Neural cell (in vitro differentiated cells): ENCODE results near the gene PLA2G4F. TPM values are rescaled to one million over a fixed set of nuclear protein-coding genes. Genes with fewer than 3 reads are reported as not detected.

ENCODE experiments used
- H2AFZ ChIP-seq: fragments of 200-600, 300-800 bp; sonication (generic), shearing (Covaris generic); 2 replicates; pipeline ENCODE4 v1.6.0; 2014; ENCODE audit warnings: low read depth, mild to moderate bottlenecking, antibody characterized with exemption, low read length, moderate library complexity
- H3F3A ChIP-seq: fragments of 200-600 bp; shearing (Covaris generic); 2 replicates; pipeline ENCODE4 v1.6.1; 2016; ENCODE audit warnings: mild to moderate bottlenecking, moderate library complexity, mixed read lengths, antibody characterized with exemption, low read length; ENCODE audit not compliant: insufficient read depth, poor library complexity, severe bottlenecking
- H3K27ac ChIP-seq: fragments of 200-600, 300-800 bp; sonication (generic), shearing (Covaris generic); 2 replicates; pipeline ENCODE4 v1.5.1; 2014; ENCODE audit warnings: mild to moderate bottlenecking, low read length, moderate library complexity
- H3K27me3 ChIP-seq: fragments of 300-800, 200-600 bp; sonication (generic), shearing (Covaris generic); 2 replicates; pipeline ENCODE4 v1.6.0; 2014; ENCODE audit warnings: mild to moderate bottlenecking, low read depth, low read length, moderate library complexity; ENCODE audit not compliant: insufficient read depth
- H3K36me3 ChIP-seq: fragments of 300-800, 200-600 bp; sonication (generic), shearing (Covaris generic); 2 replicates; pipeline ENCODE4 v1.5.1; 2014; ENCODE audit warnings: mild to moderate bottlenecking, antibody characterized with exemption, low read length, moderate library complexity; ENCODE audit not compliant: insufficient read depth
- H3K4me2 ChIP-seq: fragments of 300-800, 200-600 bp; sonication (generic), shearing (Covaris generic); 2 replicates; pipeline ENCODE4 v1.6.0; 2014; ENCODE audit warnings: mild to moderate bottlenecking, low read length
- H3K4me3 ChIP-seq: fragments of 300-800, 200-600 bp; sonication (generic), shearing (Covaris generic); 2 replicates; pipeline ENCODE4 v1.5.1; 2014; ENCODE audit warnings: mild to moderate bottlenecking, low read length, moderate library complexity
- H3K79me2 ChIP-seq: fragments of 200-600 bp; shearing (Covaris generic); replicated peaks from 2 replicates; pipeline ENCODE4 v1.6.0; 2014; ENCODE audit warnings: mild to moderate bottlenecking, low read length, moderate library complexity; ENCODE audit not compliant: insufficient read depth
- H3K9ac ChIP-seq: fragments of 300-800, 200-600 bp; sonication (generic), shearing (Covaris generic); 2 replicates; pipeline ENCODE4 v1.6.1; 2016; ENCODE audit warnings: mild to moderate bottlenecking, low read length, mixed read lengths
- H3K9me2 ChIP-seq: fragments of 200-600 bp; shearing (Covaris generic); 2 replicates; pipeline ENCODE4 v1.6.1; 2016; ENCODE audit warnings: mild to moderate bottlenecking, low read length, mixed read lengths; ENCODE audit not compliant: insufficient read depth
- H3K9me3 ChIP-seq: fragments of 200-600, 300-800 bp; sonication (generic), shearing (Covaris generic); 2 replicates; pipeline ENCODE4 v1.6.1; 2016; ENCODE audit warnings: mild to moderate bottlenecking, mixed run types, low read length, moderate library complexity, mixed read lengths
- H4K20me1 ChIP-seq: fragments of 200-600 bp; shearing (Covaris generic); 2 replicates; pipeline ENCODE4 v1.6.1; 2016; ENCODE audit warnings: mild to moderate bottlenecking, mixed run types; ENCODE audit not compliant: insufficient read depth
- EP300 ChIP-seq: fragments of 450-650 bp; conservative IDR thresholded peaks from 2 replicates; pipeline ENCODE4 v1.6.1; 2014; ENCODE audit warnings: antibody characterized with exemption, mild to moderate bottlenecking, moderate library complexity; ENCODE audit not compliant: poor library complexity, severe bottlenecking
- EZH2 ChIP-seq: fragments of 200-600, 300-800 bp; shearing (Covaris generic), sonication (generic); IDR thresholded peaks from 2 replicates; pipeline ENCODE4 v1.6.1; 2014; ENCODE audit warnings: antibody characterized with exemption, low read length, borderline replicate concordance, mild to moderate bottlenecking; ENCODE audit not compliant: insufficient read depth, poor library complexity, severe bottlenecking
- MXI1 ChIP-seq: fragments of 450-650 bp; conservative IDR thresholded peaks from 2 replicates; pipeline ENCODE4 v1.6.1; 2014; ENCODE audit warnings: antibody characterized with exemption, mild to moderate bottlenecking; ENCODE audit not compliant: poor library complexity, severe bottlenecking
- POLR2AphosphoS5 ChIP-seq: IDR thresholded peaks from 2 replicates; pipeline ENCODE4 v1.6.1; 2012
- RAD21 ChIP-seq: fragments of 450-650 bp; conservative IDR thresholded peaks from 2 replicates; pipeline ENCODE4 v1.6.1; 2014; ENCODE audit warnings: antibody characterized with exemption, mild to moderate bottlenecking, moderate library complexity
- SMC3 ChIP-seq: fragments of 450-650 bp; conservative IDR thresholded peaks from 2 replicates; pipeline ENCODE4 v1.6.1; 2014; ENCODE audit warnings: antibody characterized with exemption, mild to moderate bottlenecking, moderate library complexity; ENCODE audit not compliant: poor library complexity
- TAF1 ChIP-seq: IDR thresholded peaks from 2 replicates; pipeline ENCODE4 v1.6.1; 2012; ENCODE audit warnings: low read depth
- polyA plus RNA-seq: library from polyadenylated mRNA; depleted of rRNA; stranded (reverse); fragments of >200 nt; gene quantifications from 2 replicates; pipeline ENCODE4 v1.2.3, GENCODE V29; 2014
- TF ChIP-seq, protein P1 (sequence below): fragments of 450-650 bp; IDR thresholded peaks from 2 replicates; pipeline ENCODE4 v1.5.1; 2014; ENCODE audit warnings: antibody characterized with exemption, mild to moderate bottlenecking, moderate library complexity; ENCODE audit not compliant: poor library complexity, severe bottlenecking
- TF ChIP-seq, protein P2 (sequence below): IDR thresholded peaks from 2 replicates; pipeline ENCODE4 v1.6.1; 2012; ENCODE audit warnings: borderline replicate concordance

PLA2G4F gene
- polyA plus RNA-seq, 1 donor from 2014 or later = not detected

DNA sequence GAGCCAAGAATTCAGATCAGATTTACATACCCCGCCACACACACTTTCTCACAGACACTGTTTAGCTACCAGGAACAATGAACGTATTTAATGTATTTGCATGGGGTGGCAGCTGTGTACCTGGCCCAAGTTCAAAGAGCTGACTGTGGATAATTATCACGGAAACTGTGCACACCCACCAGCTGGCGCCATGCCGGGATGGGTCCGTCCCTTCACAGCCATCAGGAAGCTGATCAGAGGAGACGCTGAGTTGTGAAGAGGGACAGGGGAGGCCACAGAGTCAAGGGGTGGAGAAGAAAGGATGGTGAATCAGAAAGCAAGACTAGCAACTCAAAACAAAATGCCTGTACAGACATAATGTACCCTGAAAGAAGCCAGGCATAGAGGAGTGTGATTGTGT lies 49.0 kb downstream of the PLA2G4F start:
- no peak overlapping the region for H3K9ac ChIP-seq
- no peaks in the 10 kb centered on the region for H3K9me2 ChIP-seq
- H3K27me3 ChIP-seq = no peaks in the 10 kb centered on the region
- H3K9me3 ChIP-seq = no peaks in the 10 kb centered on the region
- TF ChIP-seq POLR2AphosphoS5 = no peak
- no peak for TF ChIP-seq MXI1
- TF ChIP-seq, protein P1, sequence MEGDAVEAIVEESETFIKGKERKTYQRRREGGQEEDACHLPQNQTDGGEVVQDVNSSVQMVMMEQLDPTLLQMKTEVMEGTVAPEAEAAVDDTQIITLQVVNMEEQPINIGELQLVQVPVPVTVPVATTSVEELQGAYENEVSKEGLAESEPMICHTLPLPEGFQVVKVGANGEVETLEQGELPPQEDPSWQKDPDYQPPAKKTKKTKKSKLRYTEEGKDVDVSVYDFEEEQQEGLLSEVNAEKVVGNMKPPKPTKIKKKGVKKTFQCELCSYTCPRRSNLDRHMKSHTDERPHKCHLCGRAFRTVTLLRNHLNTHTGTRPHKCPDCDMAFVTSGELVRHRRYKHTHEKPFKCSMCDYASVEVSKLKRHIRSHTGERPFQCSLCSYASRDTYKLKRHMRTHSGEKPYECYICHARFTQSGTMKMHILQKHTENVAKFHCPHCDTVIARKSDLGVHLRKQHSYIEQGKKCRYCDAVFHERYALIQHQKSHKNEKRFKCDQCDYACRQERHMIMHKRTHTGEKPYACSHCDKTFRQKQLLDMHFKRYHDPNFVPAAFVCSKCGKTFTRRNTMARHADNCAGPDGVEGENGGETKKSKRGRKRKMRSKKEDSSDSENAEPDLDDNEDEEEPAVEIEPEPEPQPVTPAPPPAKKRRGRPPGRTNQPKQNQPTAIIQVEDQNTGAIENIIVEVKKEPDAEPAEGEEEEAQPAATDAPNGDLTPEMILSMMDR = no peak
- no peak for TF ChIP-seq EP300
- no peak for TF ChIP-seq RAD21
- TF ChIP-seq SMC3 = no peak
- TF ChIP-seq TAF1 = no peak
- TF ChIP-seq, protein P2, sequence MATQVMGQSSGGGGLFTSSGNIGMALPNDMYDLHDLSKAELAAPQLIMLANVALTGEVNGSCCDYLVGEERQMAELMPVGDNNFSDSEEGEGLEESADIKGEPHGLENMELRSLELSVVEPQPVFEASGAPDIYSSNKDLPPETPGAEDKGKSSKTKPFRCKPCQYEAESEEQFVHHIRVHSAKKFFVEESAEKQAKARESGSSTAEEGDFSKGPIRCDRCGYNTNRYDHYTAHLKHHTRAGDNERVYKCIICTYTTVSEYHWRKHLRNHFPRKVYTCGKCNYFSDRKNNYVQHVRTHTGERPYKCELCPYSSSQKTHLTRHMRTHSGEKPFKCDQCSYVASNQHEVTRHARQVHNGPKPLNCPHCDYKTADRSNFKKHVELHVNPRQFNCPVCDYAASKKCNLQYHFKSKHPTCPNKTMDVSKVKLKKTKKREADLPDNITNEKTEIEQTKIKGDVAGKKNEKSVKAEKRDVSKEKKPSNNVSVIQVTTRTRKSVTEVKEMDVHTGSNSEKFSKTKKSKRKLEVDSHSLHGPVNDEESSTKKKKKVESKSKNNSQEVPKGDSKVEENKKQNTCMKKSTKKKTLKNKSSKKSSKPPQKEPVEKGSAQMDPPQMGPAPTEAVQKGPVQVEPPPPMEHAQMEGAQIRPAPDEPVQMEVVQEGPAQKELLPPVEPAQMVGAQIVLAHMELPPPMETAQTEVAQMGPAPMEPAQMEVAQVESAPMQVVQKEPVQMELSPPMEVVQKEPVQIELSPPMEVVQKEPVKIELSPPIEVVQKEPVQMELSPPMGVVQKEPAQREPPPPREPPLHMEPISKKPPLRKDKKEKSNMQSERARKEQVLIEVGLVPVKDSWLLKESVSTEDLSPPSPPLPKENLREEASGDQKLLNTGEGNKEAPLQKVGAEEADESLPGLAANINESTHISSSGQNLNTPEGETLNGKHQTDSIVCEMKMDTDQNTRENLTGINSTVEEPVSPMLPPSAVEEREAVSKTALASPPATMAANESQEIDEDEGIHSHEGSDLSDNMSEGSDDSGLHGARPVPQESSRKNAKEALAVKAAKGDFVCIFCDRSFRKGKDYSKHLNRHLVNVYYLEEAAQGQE = no peak
- TF ChIP-seq EZH2 = no peak
- H3K36me3 ChIP-seq = no peaks in the 10 kb centered on the region
- H3K4me3 ChIP-seq = no peak overlapping the region
- H4K20me1 ChIP-seq = no peaks in the 10 kb centered on the region
- H2AFZ ChIP-seq = no peak overlapping the region
- H3K27ac ChIP-seq = no peak overlapping the region
- no peaks in the 10 kb centered on the region for H3K79me2 ChIP-seq
- no peaks in the 10 kb centered on the region for H3F3A ChIP-seq
- no peak overlapping the region for H3K4me2 ChIP-seq

DNA sequence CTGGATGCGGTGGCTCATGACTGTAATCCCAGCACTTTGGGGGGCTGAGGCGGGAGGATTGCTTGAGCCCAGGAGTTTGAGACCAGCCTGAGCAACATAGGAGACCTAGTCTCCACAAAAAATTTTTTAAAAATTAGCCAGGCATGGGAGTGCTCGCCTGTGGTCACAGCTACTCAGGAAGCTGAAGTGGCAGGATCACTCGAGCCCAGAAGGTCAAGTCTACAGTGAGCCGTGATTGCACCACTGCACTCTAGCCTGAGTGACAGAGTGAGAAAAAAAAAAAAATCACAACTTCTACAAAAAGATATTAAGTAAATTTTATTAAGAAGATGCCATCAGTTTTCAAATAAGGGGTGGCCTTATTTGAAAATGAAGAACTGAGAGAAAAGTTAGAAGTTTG lies 50.1 kb downstream of the PLA2G4F start:
- no peak overlapping the region for H3K4me3 ChIP-seq
- no peaks in the 10 kb centered on the region for H3K9me3 ChIP-seq
- TF ChIP-seq, protein P2 = no peak
- TF ChIP-seq MXI1 (no peak), EP300 (no peak), EZH2 (no peak), RAD21 (no peak), POLR2AphosphoS5 (no peak), TAF1 (no peak), SMC3 (no peak)
- TF ChIP-seq, protein P1 = no peak
- no peak overlapping the region for H2AFZ ChIP-seq
- H3K4me2 ChIP-seq = no peak overlapping the region
- H3K27ac ChIP-seq = no peak overlapping the region
- no peak overlapping the region for H3K9ac ChIP-seq
- no peaks in the 10 kb centered on the region for H3F3A ChIP-seq
- no peaks in the 10 kb centered on the region for H3K9me2 ChIP-seq
- H3K27me3 ChIP-seq = no peaks in the 10 kb centered on the region
- no peaks in the 10 kb centered on the region for H3K36me3 ChIP-seq
- H4K20me1 ChIP-seq = no peaks in the 10 kb centered on the region
- no peaks in the 10 kb centered on the region for H3K79me2 ChIP-seq
